Activated T-cell treated with anti-CD3 and anti-CD28 coated beads, Interleukin-2, amount 50 U/mL, for 24 hours (primary cell): ENCODE results near the gene SURF2.
"Not testable (repeated sequence)": the region's sequence is repeated elsewhere in the genome, so short reads cannot be mapped to it uniquely, and the experiment has no call there.

Source experiments
- DNase-seq: peaks from one replicate; pipeline ENCODE4 v3.0.0-alpha.2; 2020
- H3K27ac Mint-ChIP-seq: 2 replicates; pipeline ENCODE4 v1.8.0; 2020; ENCODE audit warnings: mild to moderate bottlenecking, mixed read lengths
- H3K27me3 Mint-ChIP-seq: 2 replicates; pipeline ENCODE4 v1.8.0; 2020; ENCODE audit warnings: mixed read lengths
- H3K36me3 Mint-ChIP-seq: 2 replicates; pipeline ENCODE4 v1.8.0; 2020; ENCODE audit warnings: low read depth, mixed read lengths
- H3K4me1 Mint-ChIP-seq: 2 replicates; pipeline ENCODE4 v1.8.0; 2020; ENCODE audit warnings: low read depth, mixed read lengths
- H3K4me3 Mint-ChIP-seq: 2 replicates; pipeline ENCODE4 v1.8.0; 2020; ENCODE audit warnings: mild to moderate bottlenecking, moderate library complexity, mixed read lengths
- H3K9me3 Mint-ChIP-seq: 2 replicates; pipeline ENCODE4 v1.8.0; 2020; ENCODE audit warnings: mixed read lengths

Gene SURF2

DNA sequence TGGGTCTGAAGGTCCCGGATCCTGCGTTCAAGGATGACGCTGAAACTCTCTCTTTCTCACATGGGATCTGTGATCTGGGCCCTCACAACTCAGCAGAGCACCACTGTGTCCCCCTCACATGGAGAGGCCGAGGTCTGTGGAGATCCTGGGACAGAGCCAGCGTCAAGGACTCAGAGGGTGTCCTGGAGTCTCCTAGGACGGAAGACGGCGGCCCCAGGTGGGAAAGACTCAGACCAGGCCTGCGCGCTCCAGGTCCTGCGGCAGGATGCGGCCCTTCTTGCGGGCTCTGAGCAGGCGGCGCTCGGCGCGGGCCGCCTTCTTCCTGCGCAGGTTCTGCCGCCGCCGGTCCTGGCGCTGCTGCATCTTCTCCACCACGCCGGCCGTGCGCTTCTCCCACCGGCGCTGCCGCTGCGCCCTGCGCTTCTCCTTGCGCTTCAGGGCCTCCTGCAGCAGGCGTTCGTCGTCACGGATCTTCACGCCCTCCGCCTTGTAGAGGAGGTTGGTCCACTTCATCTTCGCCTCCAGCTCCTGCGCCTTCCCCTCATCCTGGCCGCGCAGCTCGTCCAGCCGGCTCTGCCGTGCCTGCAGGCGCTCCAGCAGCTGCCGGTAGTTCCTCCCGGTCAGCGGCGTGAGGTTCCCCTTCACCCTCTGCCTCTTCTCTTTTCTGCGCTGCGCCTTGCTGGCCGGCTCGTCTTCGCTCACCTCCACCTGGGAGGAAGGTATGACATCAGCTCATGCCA lies 24.5 kb upstream of the SURF2 start:
- Mint-ChIP-seq H3K27ac (peak overlapping the region; percentile 47), H3K4me1 (peaks cover 46% of the 10 kb centered on the region), H3K9me3 (no peaks in the 10 kb centered on the region), H3K36me3 (peaks cover 92% of the 10 kb centered on the region), H3K4me3 (no peak overlapping the region), H3K27me3 (no peaks in the 10 kb centered on the region)
- DNase-seq = no peak

DNA sequence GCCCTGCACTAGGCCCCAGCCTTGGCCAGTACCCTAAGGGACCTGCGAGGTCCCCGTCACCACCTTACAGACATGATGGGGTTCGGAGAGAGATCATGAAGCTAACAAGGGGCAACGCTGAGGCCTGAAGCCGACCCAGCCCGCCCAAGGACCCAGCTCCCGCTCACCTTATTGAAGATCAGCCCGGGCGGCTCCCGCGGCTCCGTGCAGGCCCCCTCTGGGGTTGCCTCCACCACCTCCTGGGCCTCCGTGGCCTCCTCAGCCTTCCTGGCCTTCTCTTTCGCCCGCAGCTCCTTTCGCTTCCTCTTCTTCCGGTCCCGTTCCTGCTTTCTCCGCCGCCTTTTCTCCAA lies 24.0 kb upstream of the SURF2 start:
- Mint-ChIP-seq H3K9me3 (no peaks in the 10 kb centered on the region), H3K27ac (peak overlapping the region; percentile 61), H3K4me3 (no peak overlapping the region), H3K4me1 (peaks cover 52% of the 10 kb centered on the region), H3K27me3 (no peaks in the 10 kb centered on the region), H3K36me3 (peaks cover 96% of the 10 kb centered on the region)
- no peak for DNase-seq

DNA sequence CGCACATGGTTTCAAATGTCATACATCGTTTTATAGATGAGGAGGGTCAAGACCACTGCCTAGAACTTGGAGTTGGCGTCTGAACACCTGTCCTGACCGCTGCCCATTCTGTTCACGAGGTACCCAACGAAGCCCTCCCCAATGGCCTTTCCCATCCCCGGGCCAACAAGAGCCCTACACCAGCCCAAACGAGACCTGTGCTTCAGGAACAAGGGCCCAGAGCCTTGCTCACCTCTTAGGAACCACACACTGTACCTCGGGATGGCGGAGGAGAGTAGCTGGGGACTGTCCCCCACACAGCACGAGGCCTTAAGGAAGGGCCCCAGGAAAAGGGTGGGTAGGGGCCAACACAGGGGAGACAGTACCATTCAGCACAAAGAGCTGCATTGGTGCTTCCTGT lies 23.3 kb upstream of the SURF2 start:
- H3K27ac Mint-ChIP-seq = peak overlapping the region; percentile 61
- no peaks in the 10 kb centered on the region for H3K9me3 Mint-ChIP-seq
- H3K27me3 Mint-ChIP-seq = no peaks in the 10 kb centered on the region
- H3K36me3 Mint-ChIP-seq = peaks cover 97% of the 10 kb centered on the region
- H3K4me3 Mint-ChIP-seq = peak overlapping the region; percentile 25
- H3K4me1 Mint-ChIP-seq = peaks cover 56% of the 10 kb centered on the region
- DNase-seq = no peak

DNA sequence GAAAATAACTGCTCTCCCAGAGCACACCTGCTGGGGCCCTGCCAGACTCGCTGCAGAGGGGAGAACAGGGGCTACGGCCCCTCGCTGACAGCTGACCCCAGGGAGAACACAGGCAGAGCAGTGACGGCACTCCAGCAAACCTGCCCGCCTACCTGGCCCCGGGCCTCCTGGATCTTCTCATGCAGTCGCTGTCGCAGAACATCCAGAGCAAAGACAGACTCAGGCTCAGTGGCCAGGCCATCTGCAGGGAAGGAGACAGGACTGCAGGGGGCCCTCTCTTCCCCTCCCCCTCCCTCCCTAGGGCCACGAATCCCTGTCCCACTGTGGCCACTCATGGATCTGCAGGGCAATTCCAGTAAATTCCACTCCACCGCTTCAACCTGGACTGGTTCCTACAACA lies 22.8 kb upstream of the SURF2 start:
- Mint-ChIP-seq H3K9me3 (no peaks in the 10 kb centered on the region), H3K4me3 (peak overlapping the region; percentile 98), H3K27me3 (no peaks in the 10 kb centered on the region), H3K27ac (peak overlapping the region; percentile 97), H3K36me3 (peaks cover 96% of the 10 kb centered on the region), H3K4me1 (peaks cover 56% of the 10 kb centered on the region)
- no peak for DNase-seq

DNA sequence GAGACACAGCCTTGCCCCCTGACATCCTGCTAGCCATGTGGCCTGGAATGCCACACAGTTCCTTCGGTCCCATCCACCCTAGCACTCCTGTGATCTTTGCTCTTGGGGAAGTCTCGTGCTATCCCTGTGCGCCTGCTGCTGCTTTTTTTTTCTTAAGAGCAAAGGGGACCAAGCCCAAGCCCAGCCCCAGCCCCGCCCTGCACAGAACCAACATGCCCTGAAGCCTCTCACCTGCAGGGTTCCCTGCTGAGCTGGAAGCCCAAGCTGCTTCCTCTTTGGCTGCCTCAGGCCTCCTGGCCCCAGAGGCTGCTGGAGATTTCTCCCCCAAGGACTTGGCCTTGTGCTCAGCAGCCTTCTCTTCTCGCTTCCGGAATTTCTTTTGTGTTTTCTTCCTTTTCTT lies 22.2 kb upstream of the SURF2 start:
- Mint-ChIP-seq H3K9me3 (no peaks in the 10 kb centered on the region), H3K27ac (peak overlapping the region; percentile 97), H3K36me3 (peaks cover 96% of the 10 kb centered on the region), H3K4me3 (peak overlapping the region; percentile 98), H3K4me1 (peaks cover 56% of the 10 kb centered on the region), H3K27me3 (no peaks in the 10 kb centered on the region)
- DNase-seq = no peak

DNA sequence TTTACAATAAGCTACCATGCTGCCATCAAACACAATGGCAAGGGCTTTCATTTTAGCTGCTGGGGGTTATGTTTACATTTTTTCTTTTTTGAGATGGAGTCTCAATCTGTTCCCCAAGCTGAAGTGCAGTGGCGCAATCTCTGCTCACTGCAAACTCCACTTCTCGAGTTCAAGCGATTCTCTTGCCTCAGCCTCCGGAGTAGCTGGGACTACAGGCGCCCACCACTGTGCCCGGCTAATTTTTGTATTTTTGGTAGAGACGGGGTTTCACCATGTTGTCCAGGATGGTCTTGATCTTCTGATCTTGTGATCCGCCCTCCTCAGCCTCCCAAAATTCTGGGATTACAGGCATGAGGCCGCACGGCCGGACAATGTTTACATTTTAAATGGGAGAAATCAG lies 21.5 kb upstream of the SURF2 start:
- H3K36me3 Mint-ChIP-seq = peaks cover 96% of the 10 kb centered on the region
- not testable (repeated sequence) for DNase-seq, H3K27me3 Mint-ChIP-seq, H3K9me3 Mint-ChIP-seq
- H3K27ac Mint-ChIP-seq = peak overlapping the region; percentile 97
- H3K4me3 Mint-ChIP-seq = peak overlapping the region; percentile 98
- H3K4me1 Mint-ChIP-seq = peaks cover 54% of the 10 kb centered on the region

DNA sequence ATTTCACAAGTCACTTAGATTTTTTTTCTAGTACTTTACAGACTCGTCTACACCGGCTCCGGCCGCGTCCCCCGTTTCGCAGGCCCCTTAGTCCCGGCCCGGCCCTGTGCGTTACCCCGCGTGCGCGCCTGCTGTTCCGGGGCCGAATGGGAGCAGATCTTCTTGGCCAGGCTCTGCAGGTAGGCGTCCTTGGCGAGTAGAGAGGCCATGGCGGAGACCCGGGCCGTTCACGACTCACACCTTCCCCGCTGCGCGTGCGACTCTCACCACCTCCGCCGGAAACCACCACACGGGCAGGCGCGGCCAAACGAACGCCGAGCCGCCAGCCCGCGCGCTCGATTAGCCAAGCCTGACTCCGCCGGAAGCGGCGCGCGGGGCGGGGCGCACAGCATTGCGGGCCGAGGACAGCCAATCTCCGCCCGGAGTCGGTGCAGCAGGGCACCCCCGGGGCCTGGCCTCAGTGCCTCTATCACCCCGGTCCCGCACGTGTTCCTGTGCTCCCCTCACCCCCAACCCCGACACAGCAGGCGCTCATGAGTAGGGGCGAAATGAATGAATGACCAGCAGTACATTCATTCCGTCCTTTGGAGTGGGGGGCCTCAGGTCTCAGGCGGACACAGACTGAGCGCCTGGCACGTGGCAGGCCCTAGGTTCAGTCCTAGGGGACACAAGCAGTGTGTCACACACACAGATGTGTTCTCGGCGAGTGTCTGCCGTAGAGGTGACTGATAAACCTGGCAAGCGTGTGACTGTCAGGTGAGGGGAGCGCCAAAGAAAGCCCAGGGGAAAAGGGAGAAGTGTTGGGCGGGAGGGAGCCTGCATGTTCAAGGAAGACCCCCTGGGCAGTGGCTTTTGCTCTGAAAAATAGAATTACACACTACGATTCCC lies 20.2 kb upstream of the SURF2 start, which contains the start of gene SURF6:
Gene SURF6, minus strand, starts transcription at position 265 of the 888 bp plus-strand sequence. Its CDS starts 56 bp downstream, at position 209.
- Mint-ChIP-seq H3K36me3 (peaks cover 96% of the 10 kb centered on the region), H3K9me3 (no peaks in the 10 kb centered on the region), H3K27me3 (no peaks in the 10 kb centered on the region), H3K27ac (peak within 1 kb of the TSS; percentile 97), H3K4me1 (peaks cover 55% of the 10 kb centered on the region), H3K4me3 (peak within 1 kb of the TSS; percentile 98)
- peak; percentile 97 for DNase-seq

DNA sequence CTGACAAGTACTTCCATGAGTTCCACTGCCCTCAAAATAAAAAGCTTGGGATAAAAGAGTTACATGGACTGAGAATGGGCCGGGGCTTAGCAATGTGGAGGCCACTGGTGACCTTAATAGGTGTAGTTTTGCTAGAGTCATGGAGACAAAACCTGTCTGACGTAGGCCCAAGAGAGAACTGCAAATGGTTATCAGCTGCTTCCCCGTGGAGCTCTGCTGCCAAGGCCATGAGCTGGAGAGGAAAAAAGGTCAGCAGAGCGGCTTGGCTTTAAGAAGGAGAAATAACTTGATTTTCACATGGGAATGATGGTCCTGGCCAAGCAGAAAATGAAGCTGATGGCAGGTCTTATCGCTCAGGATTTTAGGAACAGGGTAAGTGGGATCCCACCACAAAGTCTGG lies 16.7 kb upstream of the SURF2 start:
- no peak overlapping the region for H3K4me3 Mint-ChIP-seq
- peaks cover 96% of the 10 kb centered on the region for H3K36me3 Mint-ChIP-seq
- H3K9me3 Mint-ChIP-seq = no peaks in the 10 kb centered on the region
- peak overlapping the region; percentile 79 for H3K27ac Mint-ChIP-seq
- no peak for DNase-seq
- peaks cover 40% of the 10 kb centered on the region for H3K4me1 Mint-ChIP-seq
- H3K27me3 Mint-ChIP-seq = no peaks in the 10 kb centered on the region

DNA sequence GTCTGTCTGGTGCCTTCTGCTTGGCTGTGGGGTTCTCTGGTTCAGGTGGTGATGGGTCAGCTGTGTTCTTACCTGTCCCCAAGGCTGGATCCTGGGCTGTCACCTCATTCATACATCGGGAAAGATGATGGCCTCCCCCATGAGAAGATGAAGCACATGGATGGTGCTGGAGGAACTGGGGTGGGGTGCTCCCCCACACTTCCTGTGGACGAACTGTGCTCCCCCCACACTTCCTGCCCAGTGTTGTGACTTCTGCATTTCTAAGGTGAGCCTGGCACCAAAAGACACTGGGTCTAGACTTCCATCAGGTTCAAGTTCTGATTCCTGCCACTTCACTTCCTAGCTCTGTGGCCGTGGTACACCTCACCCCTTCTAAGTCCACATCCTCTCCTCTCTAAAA lies 16.1 kb upstream of the SURF2 start:
- Mint-ChIP-seq H3K36me3 (peaks cover 96% of the 10 kb centered on the region), H3K27me3 (no peaks in the 10 kb centered on the region), H3K9me3 (no peaks in the 10 kb centered on the region), H3K4me3 (no peak overlapping the region), H3K27ac (peak overlapping the region; percentile 79), H3K4me1 (peaks cover 35% of the 10 kb centered on the region)
- DNase-seq = no peak

DNA sequence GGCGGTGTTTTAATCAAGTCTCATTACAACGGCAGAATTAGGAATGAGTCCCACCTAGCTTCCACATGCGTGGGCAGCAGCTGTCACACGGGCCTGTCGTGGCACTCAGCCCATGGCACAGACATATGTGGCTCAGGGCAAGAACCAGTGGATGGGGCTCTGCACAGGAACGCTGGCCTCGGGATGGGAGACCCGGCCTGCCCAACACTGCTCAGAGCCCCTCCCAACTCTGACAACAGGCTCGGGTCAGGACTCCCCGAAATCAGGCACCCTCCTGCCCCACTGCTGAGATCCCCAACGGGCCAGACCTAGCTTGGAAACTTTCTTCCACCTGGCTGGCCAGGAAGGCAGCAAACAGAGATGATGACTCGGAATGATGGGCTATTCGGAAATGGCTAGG lies 15.4 kb upstream of the SURF2 start:
- Mint-ChIP-seq H3K9me3 (no peaks in the 10 kb centered on the region), H3K27me3 (no peaks in the 10 kb centered on the region), H3K36me3 (peaks cover 96% of the 10 kb centered on the region), H3K27ac (peak overlapping the region; percentile 79), H3K4me1 (peaks cover 33% of the 10 kb centered on the region), H3K4me3 (no peak overlapping the region)
- no peak for DNase-seq

DNA sequence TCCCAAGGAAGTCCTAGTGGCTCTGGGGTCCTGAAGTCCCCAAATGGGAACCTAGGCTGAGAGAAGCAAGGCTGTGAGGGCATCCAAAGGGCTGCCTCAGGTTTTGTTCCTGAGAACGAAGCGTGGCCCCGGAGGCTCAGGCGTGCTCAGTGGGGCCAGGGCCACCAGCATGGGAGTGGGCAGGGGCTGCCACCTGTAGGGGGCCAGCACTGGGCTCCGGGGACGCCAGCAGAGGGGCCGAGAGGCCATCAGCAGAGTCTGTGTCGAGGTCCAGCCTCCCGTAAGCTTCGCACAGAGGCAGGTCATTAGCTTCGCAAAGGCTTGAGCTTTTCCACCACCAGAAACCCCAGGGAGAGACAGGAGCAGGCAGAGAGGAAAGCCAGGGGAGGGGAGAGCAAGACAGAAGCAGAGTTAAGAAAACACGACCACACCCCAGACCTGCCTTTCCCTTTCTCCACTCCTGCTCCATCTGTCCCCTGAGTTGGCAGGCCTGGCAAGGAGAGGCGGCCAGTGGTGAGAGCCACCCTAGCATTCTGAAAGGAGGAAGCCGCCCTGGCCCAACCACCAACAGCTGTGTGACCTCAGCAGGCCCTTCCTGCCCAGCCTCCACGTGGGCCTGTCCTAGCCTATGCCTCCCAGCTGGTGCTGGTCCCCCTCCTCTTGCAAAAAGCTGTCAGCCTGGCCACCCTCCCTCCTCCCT lies 14.8 kb upstream of the SURF2 start:
- Mint-ChIP-seq H3K4me1 (peaks cover 34% of the 10 kb centered on the region), H3K4me3 (no peak overlapping the region), H3K27ac (peak overlapping the region; percentile 79), H3K27me3 (no peaks in the 10 kb centered on the region), H3K36me3 (peaks cover 96% of the 10 kb centered on the region), H3K9me3 (no peaks in the 10 kb centered on the region)
- DNase-seq = no peak

DNA sequence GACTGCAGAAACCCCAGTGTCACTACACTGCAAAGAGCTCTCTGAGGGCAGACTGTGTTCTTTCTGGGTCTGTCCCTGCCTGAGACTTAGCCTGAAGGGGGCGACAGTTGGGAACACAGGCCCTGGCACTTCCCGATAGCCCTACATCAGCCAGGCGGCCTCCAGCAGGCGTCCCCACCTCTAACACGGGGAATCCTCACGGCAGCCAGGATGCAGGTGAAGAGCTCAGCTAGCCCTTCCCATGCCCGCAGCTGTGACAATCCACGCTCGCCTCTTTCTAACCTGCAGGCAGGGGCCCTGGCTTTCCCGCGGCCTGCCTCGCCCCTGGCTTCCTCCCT lies 14.3 kb upstream of the SURF2 start:
- H3K27me3 Mint-ChIP-seq = no peaks in the 10 kb centered on the region
- no peak for DNase-seq
- peaks cover 34% of the 10 kb centered on the region for H3K4me1 Mint-ChIP-seq
- H3K4me3 Mint-ChIP-seq = no peak overlapping the region
- H3K27ac Mint-ChIP-seq = peak overlapping the region; percentile 56
- no peaks in the 10 kb centered on the region for H3K9me3 Mint-ChIP-seq
- peaks cover 96% of the 10 kb centered on the region for H3K36me3 Mint-ChIP-seq

DNA sequence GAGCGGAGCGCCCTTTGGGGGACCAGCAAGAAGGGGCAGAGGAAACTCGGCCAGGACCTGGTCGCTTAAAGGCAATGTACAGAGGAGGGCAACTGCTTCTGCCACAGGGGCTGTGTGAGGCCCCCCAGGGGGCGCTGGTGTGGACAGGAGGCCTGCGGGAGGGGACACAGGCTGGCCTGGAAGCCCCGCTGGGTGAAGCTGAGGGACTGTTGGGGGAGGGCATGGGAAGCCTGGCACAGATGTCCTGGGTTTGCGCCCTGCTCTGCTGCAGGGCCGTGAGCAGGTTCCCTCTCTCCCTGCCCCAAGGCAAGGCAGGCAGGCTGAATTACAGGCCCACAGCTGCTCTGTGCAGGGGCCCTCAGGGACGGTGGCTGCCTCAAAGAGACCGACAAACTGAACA lies 13.8 kb upstream of the SURF2 start:
- Mint-ChIP-seq H3K27ac (no peak overlapping the region), H3K4me3 (no peak overlapping the region), H3K27me3 (no peaks in the 10 kb centered on the region), H3K36me3 (peaks cover 93% of the 10 kb centered on the region), H3K9me3 (no peaks in the 10 kb centered on the region), H3K4me1 (peaks cover 31% of the 10 kb centered on the region)
- DNase-seq = peak; percentile 37

DNA sequence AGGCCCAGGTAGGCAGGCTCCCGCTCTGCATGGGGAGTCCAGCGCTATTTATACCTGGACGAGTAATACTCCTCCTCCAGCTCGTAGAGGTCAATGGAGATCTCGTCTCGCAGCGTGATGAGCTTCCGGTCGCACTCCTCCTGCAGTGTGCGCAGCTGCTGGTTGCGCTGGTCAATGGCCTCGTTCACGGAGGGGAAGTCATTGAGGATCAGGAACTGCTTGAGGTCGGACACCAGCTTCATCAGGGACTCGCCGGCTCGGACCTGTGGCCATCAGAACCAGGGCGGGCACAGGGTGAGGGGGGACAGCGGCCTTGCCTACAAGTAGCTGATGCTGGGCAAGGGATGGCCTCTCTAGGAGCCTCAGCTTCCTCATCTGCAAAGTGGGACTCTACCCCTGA lies 12.3 kb upstream of the SURF2 start:
- peaks cover 94% of the 10 kb centered on the region for H3K36me3 Mint-ChIP-seq
- H3K9me3 Mint-ChIP-seq = no peaks in the 10 kb centered on the region
- no peak overlapping the region for H3K4me3 Mint-ChIP-seq
- no peak for DNase-seq
- no peaks in the 10 kb centered on the region for H3K27me3 Mint-ChIP-seq
- no peak overlapping the region for H3K27ac Mint-ChIP-seq
- peaks cover 29% of the 10 kb centered on the region for H3K4me1 Mint-ChIP-seq

DNA sequence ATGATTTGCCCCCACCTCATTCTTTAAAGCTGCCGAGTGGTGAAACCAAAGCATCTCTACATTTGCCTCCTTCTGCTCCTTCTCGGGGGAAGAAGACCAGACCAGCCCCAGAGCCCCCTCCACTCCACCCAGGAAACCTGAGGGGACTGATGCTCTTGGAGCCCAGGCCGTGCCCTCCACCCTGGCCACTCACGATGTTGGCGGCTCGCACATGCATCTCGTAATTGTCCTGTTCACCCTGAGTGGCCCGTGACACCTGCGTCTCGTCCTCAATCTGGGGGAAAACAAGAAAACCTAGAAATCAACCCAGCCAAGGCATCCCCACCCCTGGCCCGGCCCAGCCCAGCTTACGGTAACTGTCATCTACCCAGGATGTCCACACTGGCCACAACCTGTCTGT lies 11.4 kb upstream of the SURF2 start:
- Mint-ChIP-seq H3K36me3 (peaks cover 94% of the 10 kb centered on the region), H3K4me3 (no peak overlapping the region), H3K27me3 (no peaks in the 10 kb centered on the region), H3K27ac (no peak overlapping the region), H3K4me1 (peaks cover 37% of the 10 kb centered on the region), H3K9me3 (no peaks in the 10 kb centered on the region)
- DNase-seq = no peak
